ENCODE measurements around the gene PIAS3.

The PIAS3 gene

GRCh38 chr1:145871994-145872924 lies 13.4 kb upstream of the PIAS3 start:
- H3K27ac ChIP-seq (ENCODE audit: low read length) = peak overlapping the region; percentile 63
- no peaks in the 10 kb centered on the region for H3K36me3 ChIP-seq (ENCODE audit: control insufficient read depth in 1 of 2, insufficient read depth in 2 of 2, low read length in 2 of 2)
- peak overlapping the region; percentile 68 to 70 for H3K4me3 ChIP-seq (ENCODE audit: low read depth in 1 of 2, low read length in 2 of 2)
- no peaks in the 10 kb centered on the region for H3K9me3 ChIP-seq (ENCODE audit: control insufficient read depth in 1 of 2, low read length in 2 of 2)
- H3K27me3 ChIP-seq (ENCODE audit: low read depth, low read length) = no peaks in the 10 kb centered on the region
- peaks cover 0 to 14% of the 10 kb centered on the region in 2 donors for H3K4me1 ChIP-seq (ENCODE audit: control insufficient read depth in 1 of 2, insufficient read depth in 2 of 2, low read length in 2 of 2)

GRCh38 chr1:145868232-145868631 lies 9.4 kb upstream of the PIAS3 start:
- no peaks in the 10 kb centered on the region for H3K27me3 ChIP-seq (ENCODE audit: low read depth, low read length)
- no peaks in the 10 kb centered on the region for H3K36me3 ChIP-seq (ENCODE audit: control insufficient read depth in 1 of 2, insufficient read depth in 2 of 2, low read length in 2 of 2)
- no peak overlapping the region for H3K27ac ChIP-seq (ENCODE audit: low read length)
- peaks cover 0 to 14% of the 10 kb centered on the region in 2 donors for H3K4me1 ChIP-seq (ENCODE audit: control insufficient read depth in 1 of 2, insufficient read depth in 2 of 2, low read length in 2 of 2)
- no peaks in the 10 kb centered on the region for H3K9me3 ChIP-seq (ENCODE audit: control insufficient read depth in 1 of 2, low read length in 2 of 2)
- no peak overlapping the region for H3K4me3 ChIP-seq (ENCODE audit: low read depth in 1 of 2, low read length in 2 of 2)

GRCh38 chr1:145863282-145864018 lies 4.6 kb upstream of the PIAS3 start:
- peaks cover 3 to 6% of the 10 kb centered on the region in 2 donors for H3K4me1 ChIP-seq (ENCODE audit: control insufficient read depth in 1 of 2, insufficient read depth in 2 of 2, low read length in 2 of 2)
- H3K27ac ChIP-seq (ENCODE audit: low read length) = no peak overlapping the region
- H3K9me3 ChIP-seq (ENCODE audit: control insufficient read depth in 1 of 2, low read length in 2 of 2) = no peaks in the 10 kb centered on the region
- H3K36me3 ChIP-seq (ENCODE audit: control insufficient read depth in 1 of 2, insufficient read depth in 2 of 2, low read length in 2 of 2) = no peaks in the 10 kb centered on the region
- H3K27me3 ChIP-seq (ENCODE audit: low read depth, low read length) = no peaks in the 10 kb centered on the region
- no peak overlapping the region for H3K4me3 ChIP-seq (ENCODE audit: low read depth in 1 of 2, low read length in 2 of 2)

- Histone ChIP-seq H3K27me3 (ENCODE audit: low read depth, low read length) (no peaks in the 10 kb centered on the region), H3K27ac (ENCODE audit: low read length) (peak overlapping the region; percentile 76), H3K4me1 (ENCODE audit: control insufficient read depth in 1 of 2, insufficient read depth in 2 of 2, low read length in 2 of 2) (peaks cover 14 to 22% of the 10 kb centered on the region in 2 donors), H3K4me3 (ENCODE audit: low read depth in 1 of 2, low read length in 2 of 2) (peak overlapping the region; percentile 88 to 98), H3K9me3 (ENCODE audit: control insufficient read depth in 1 of 2, low read length in 2 of 2) (no peaks in the 10 kb centered on the region), H3K36me3 (ENCODE audit: control insufficient read depth in 1 of 2, insufficient read depth in 2 of 2, low read length in 2 of 2) (peaks cover 12 to 25% of the 10 kb centered on the region in 2 donors)
Measured at GRCh38 chr1:145859491-145860023, 676 bp upstream of the PIAS3 start.

- peaks cover 24 to 36% of the 10 kb centered on the region in 2 donors for H3K36me3 ChIP-seq (ENCODE audit: control insufficient read depth in 1 of 2, insufficient read depth in 2 of 2, low read length in 2 of 2)
- peak overlapping the region; percentile 88 to 98 for H3K4me3 ChIP-seq (ENCODE audit: low read depth in 1 of 2, low read length in 2 of 2)
- no peaks in the 10 kb centered on the region for H3K27me3 ChIP-seq (ENCODE audit: low read depth, low read length)
- peaks cover 14 to 22% of the 10 kb centered on the region in 2 donors for H3K4me1 ChIP-seq (ENCODE audit: control insufficient read depth in 1 of 2, insufficient read depth in 2 of 2, low read length in 2 of 2)
- H3K9me3 ChIP-seq (ENCODE audit: control insufficient read depth in 1 of 2, low read length in 2 of 2) = no peaks in the 10 kb centered on the region
- no peak overlapping the region for H3K27ac ChIP-seq (ENCODE audit: low read length)
Measured at GRCh38 chr1:145858238-145858900, 512 bp downstream of the PIAS3 start.

- Histone ChIP-seq H3K27ac (ENCODE audit: low read length) (no peak overlapping the region), H3K36me3 (ENCODE audit: control insufficient read depth in 1 of 2, insufficient read depth in 2 of 2, low read length in 2 of 2) (peaks cover 24 to 41% of the 10 kb centered on the region in 2 donors)
Measured at GRCh38 chr1:145857170-145857569, 1.7 kb downstream of the PIAS3 start.

GRCh38 chr1:145855426-145855948 lies 3.4 kb downstream of the PIAS3 start:
- Histone ChIP-seq H3K9me3 (ENCODE audit: control insufficient read depth in 1 of 2, low read length in 2 of 2) (no peaks in the 10 kb centered on the region), H3K36me3 (ENCODE audit: control insufficient read depth in 1 of 2, insufficient read depth in 2 of 2, low read length in 2 of 2) (peaks cover 32 to 56% of the 10 kb centered on the region in 2 donors), H3K4me1 (ENCODE audit: control insufficient read depth in 1 of 2, insufficient read depth in 2 of 2, low read length in 2 of 2) (peaks cover 14 to 22% of the 10 kb centered on the region in 2 donors), H3K27me3 (ENCODE audit: low read depth, low read length) (no peaks in the 10 kb centered on the region), H3K4me3 (ENCODE audit: low read depth in 1 of 2, low read length in 2 of 2) (no peak overlapping the region), H3K27ac (ENCODE audit: low read length) (no peak overlapping the region)

More at GRCh38 chr1:145857170-145857569, 1.7 kb downstream of the PIAS3 start:
- Histone ChIP-seq H3K4me3 (ENCODE audit: low read depth in 1 of 2, low read length in 2 of 2) (no peak overlapping the region), H3K4me1 (ENCODE audit: control insufficient read depth in 1 of 2, insufficient read depth in 2 of 2, low read length in 2 of 2) (peaks cover 14 to 22% of the 10 kb centered on the region in 2 donors), H3K27me3 (ENCODE audit: low read depth, low read length) (no peaks in the 10 kb centered on the region), H3K9me3 (ENCODE audit: control insufficient read depth in 1 of 2, low read length in 2 of 2) (no peaks in the 10 kb centered on the region)

GRCh38 chr1:145849356-145850160 lies 9.3 kb downstream of the PIAS3 start:
- Histone ChIP-seq H3K27ac (ENCODE audit: low read length) (no peak overlapping the region), H3K36me3 (ENCODE audit: control insufficient read depth in 1 of 2, insufficient read depth in 2 of 2, low read length in 2 of 2) (peaks cover 36 to 63% of the 10 kb centered on the region in 2 donors)

GRCh38 chr1:145847827-145848226 lies 11.1 kb downstream of the PIAS3 start:
- Histone ChIP-seq H3K9me3 (ENCODE audit: control insufficient read depth in 1 of 2, low read length in 2 of 2) (no peaks in the 10 kb centered on the region), H3K4me1 (ENCODE audit: control insufficient read depth in 1 of 2, insufficient read depth in 2 of 2, low read length in 2 of 2) (peaks cover 0 to 9% of the 10 kb centered on the region in 2 donors), H3K36me3 (ENCODE audit: control insufficient read depth in 1 of 2, insufficient read depth in 2 of 2, low read length in 2 of 2) (peaks cover 24 to 50% of the 10 kb centered on the region in 2 donors), H3K4me3 (ENCODE audit: low read depth in 1 of 2, low read length in 2 of 2) (no peak overlapping the region), H3K27me3 (ENCODE audit: low read depth, low read length) (no peaks in the 10 kb centered on the region), H3K27ac (ENCODE audit: low read length) (no peak overlapping the region)

More at GRCh38 chr1:145849356-145850160, 9.3 kb downstream of the PIAS3 start:
- Histone ChIP-seq H3K27me3 (ENCODE audit: low read depth, low read length) (no peaks in the 10 kb centered on the region), H3K9me3 (ENCODE audit: control insufficient read depth in 1 of 2, low read length in 2 of 2) (no peaks in the 10 kb centered on the region), H3K4me1 (ENCODE audit: control insufficient read depth in 1 of 2, insufficient read depth in 2 of 2, low read length in 2 of 2) (peaks cover 0 to 9% of the 10 kb centered on the region in 2 donors), H3K4me3 (ENCODE audit: low read depth in 1 of 2, low read length in 2 of 2) (no peak overlapping the region)

- no peaks in the 10 kb centered on the region for H3K9me3 ChIP-seq (ENCODE audit: control insufficient read depth in 1 of 2, low read length in 2 of 2)
- peak overlapping the region; percentile 46 for H3K27ac ChIP-seq (ENCODE audit: low read length)
- peak overlapping the region; percentile 47 to 74 for H3K4me3 ChIP-seq (ENCODE audit: low read depth in 1 of 2, low read length in 2 of 2)
- H3K36me3 ChIP-seq (ENCODE audit: control insufficient read depth in 1 of 2, insufficient read depth in 2 of 2, low read length in 2 of 2) = peaks cover 35 to 54% of the 10 kb centered on the region in 2 donors
- peaks cover 0 to 9% of the 10 kb centered on the region in 2 donors for H3K4me1 ChIP-seq (ENCODE audit: control insufficient read depth in 1 of 2, insufficient read depth in 2 of 2, low read length in 2 of 2)
- H3K27me3 ChIP-seq (ENCODE audit: low read depth, low read length) = no peaks in the 10 kb centered on the region
Measured at GRCh38 chr1:145846201-145846612, 12.7 kb downstream of the PIAS3 start.
